Type B pancreatic cell (in vitro differentiated cells): ENCODE results near the gene PIGN. TPM values are rescaled to one million over a fixed set of nuclear protein-coding genes. Genes with fewer than 3 reads are reported as not detected.

Source experiments
- DNase-seq: peaks from one replicate; pipeline ENCODE4 v3.0.0; 2021; ENCODE audit warnings: mixed read lengths; ENCODE audit not compliant: unreplicated experiment; ENCODE audit errors: extremely low spot score
- H3K27ac Mint-ChIP-seq: 2 replicates; pipeline ENCODE4 v1.8.0; 2021; ENCODE audit warnings: mild to moderate bottlenecking, mixed read lengths
- H3K27me3 Mint-ChIP-seq: 2 replicates; pipeline ENCODE4 v1.8.0; 2021; ENCODE audit warnings: mixed read lengths
- H3K36me3 Mint-ChIP-seq: 2 replicates; pipeline ENCODE4 v1.8.0; 2021; ENCODE audit warnings: mixed read lengths
- H3K4me1 Mint-ChIP-seq: one replicate; pipeline ENCODE4 v1.8.0; 2021; ENCODE audit warnings: mixed read lengths; ENCODE audit not compliant: unreplicated experiment
- H3K4me3 Mint-ChIP-seq: 2 replicates; pipeline ENCODE4 v1.8.0; 2021; ENCODE audit warnings: mild to moderate bottlenecking, mixed read lengths
- H3K9me3 Mint-ChIP-seq: 2 replicates; pipeline ENCODE4 v1.8.0; 2021; ENCODE audit warnings: mixed read lengths
- total RNA-seq: library from RNA; stranded (reverse); gene quantifications from 2 replicates; pipeline ENCODE4 v1.2.1, GENCODE V29; 2021; ENCODE audit warnings: low replicate concordance
- TF ChIP-seq, protein P1 (sequence below): fragments of 200-600 bp; sonication (generic); conservative IDR thresholded peaks from 2 replicates; pipeline ENCODE4 v1.5.0; 2021; ENCODE audit warnings: antibody characterized with exemption, mild to moderate bottlenecking

PIGN gene
- total RNA-seq, 1 donor from 2014 or later: 33.8 TPM

DNA sequence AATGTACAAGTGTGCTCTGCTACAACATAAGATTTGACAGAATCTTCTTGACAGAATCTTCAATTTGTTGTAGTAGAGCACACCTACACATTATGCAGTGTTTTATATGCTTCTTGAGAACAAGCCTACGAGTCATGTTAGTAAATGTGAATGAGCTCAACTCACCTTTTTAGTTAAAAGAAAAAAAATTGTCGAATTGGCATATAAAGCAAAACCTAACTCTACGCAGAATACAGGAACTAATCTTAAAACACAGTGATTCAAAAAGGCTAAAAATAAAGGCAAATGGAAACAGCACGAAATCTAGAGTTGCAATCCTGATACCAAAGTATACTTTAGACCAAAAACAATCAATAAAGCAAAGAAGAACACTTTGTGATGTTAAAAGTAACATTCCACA lies 87.9 kb downstream of the PIGN start:
- DNase-seq: no peak
- Mint-ChIP-seq H3K4me3 (no peak overlapping the region), H3K4me1 (no peaks in the 10 kb centered on the region), H3K27ac (no peak overlapping the region), H3K9me3 (peaks cover 5% of the 10 kb centered on the region), H3K36me3 (peaks cover 39% of the 10 kb centered on the region), H3K27me3 (no peaks in the 10 kb centered on the region)
- TF ChIP-seq, protein P1, sequence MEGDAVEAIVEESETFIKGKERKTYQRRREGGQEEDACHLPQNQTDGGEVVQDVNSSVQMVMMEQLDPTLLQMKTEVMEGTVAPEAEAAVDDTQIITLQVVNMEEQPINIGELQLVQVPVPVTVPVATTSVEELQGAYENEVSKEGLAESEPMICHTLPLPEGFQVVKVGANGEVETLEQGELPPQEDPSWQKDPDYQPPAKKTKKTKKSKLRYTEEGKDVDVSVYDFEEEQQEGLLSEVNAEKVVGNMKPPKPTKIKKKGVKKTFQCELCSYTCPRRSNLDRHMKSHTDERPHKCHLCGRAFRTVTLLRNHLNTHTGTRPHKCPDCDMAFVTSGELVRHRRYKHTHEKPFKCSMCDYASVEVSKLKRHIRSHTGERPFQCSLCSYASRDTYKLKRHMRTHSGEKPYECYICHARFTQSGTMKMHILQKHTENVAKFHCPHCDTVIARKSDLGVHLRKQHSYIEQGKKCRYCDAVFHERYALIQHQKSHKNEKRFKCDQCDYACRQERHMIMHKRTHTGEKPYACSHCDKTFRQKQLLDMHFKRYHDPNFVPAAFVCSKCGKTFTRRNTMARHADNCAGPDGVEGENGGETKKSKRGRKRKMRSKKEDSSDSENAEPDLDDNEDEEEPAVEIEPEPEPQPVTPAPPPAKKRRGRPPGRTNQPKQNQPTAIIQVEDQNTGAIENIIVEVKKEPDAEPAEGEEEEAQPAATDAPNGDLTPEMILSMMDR: no peak

DNA sequence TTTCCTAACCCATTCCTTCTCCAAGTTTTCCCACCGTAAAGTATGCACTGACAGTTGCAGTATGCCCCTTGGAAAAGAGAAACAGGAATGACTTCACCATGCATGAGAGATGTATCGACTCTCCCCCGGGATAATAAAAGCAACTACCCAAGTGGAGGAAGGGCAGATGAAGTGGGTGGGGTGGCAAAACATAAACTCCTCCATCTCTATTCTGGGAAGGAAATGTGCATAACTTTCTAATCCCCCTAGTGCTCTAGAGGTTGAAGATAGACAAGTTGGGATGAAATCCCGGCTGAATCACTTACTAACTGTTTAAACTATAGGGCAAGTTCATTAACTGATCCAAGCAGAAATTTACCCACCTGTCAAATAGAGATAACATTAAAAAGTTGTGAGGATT lies 89.2 kb downstream of the PIGN start:
- H3K36me3 Mint-ChIP-seq: peaks cover 39% of the 10 kb centered on the region
- TF ChIP-seq, protein P1: no peak
- no peak overlapping the region for H3K27ac Mint-ChIP-seq
- no peaks in the 10 kb centered on the region for H3K4me1 Mint-ChIP-seq
- no peak overlapping the region for H3K4me3 Mint-ChIP-seq
- DNase-seq: no peak
- peaks cover 5% of the 10 kb centered on the region for H3K9me3 Mint-ChIP-seq
- no peaks in the 10 kb centered on the region for H3K27me3 Mint-ChIP-seq

DNA sequence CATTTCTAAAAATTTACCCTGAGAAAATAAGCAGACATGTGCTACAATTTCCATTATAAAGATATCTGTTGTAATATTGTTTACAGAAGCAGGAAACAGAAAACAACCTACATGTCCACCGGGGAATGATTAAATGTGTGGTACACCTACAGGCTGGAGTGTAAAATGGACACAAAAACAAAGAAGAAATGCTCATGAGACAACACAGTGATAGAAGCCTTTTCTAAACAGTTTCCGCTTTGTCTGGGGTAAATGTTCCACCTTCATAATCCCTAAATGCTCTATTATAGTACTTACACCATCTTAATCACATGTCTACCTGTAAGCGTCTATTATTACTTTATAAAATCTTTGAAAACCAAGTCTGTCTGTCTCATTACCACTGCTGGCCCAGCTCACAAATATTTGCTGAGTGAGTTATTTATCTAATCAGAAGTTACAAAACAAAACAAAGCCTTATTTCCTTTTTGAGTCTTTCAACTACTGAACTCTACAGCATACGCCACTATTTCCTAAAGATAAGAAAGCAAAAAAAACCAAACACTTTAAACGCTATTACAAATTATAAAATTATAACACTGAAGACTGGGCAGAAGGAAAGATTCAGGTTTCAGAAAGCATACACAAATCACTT lies 95.3 kb downstream of the PIGN start:
- DNase-seq: no peak
- no peaks in the 10 kb centered on the region for H3K9me3 Mint-ChIP-seq
- H3K36me3 Mint-ChIP-seq: peaks cover 15% of the 10 kb centered on the region

GRCh38 chr18:62089174-62089573 lies 97.7 kb downstream of the PIGN start:
- H3K36me3 Mint-ChIP-seq: peaks cover 17% of the 10 kb centered on the region
- no peak for DNase-seq

More for the DNA sequence above, 95.3 kb downstream of the PIGN start:
- Mint-ChIP-seq H3K4me3 (no peak overlapping the region), H3K27me3 (no peaks in the 10 kb centered on the region), H3K27ac (no peak overlapping the region), H3K4me1 (no peaks in the 10 kb centered on the region)
- TF ChIP-seq, protein P1: no peak

GRCh38 chr18:62088156-62088555 lies 98.7 kb downstream of the PIGN start:
- Mint-ChIP-seq H3K4me1 (no peaks in the 10 kb centered on the region), H3K27me3 (no peaks in the 10 kb centered on the region), H3K36me3 (peaks cover 17% of the 10 kb centered on the region), H3K9me3 (no peaks in the 10 kb centered on the region), H3K4me3 (no peak overlapping the region), H3K27ac (no peak overlapping the region)
- TF ChIP-seq, protein P1: no peak
- no peak for DNase-seq

More at GRCh38 chr18:62089174-62089573, 97.7 kb downstream of the PIGN start:
- TF ChIP-seq, protein P1: no peak
- H3K27ac Mint-ChIP-seq: no peak overlapping the region
- H3K4me3 Mint-ChIP-seq: no peak overlapping the region
- no peaks in the 10 kb centered on the region for H3K9me3 Mint-ChIP-seq
- H3K4me1 Mint-ChIP-seq: no peaks in the 10 kb centered on the region
- H3K27me3 Mint-ChIP-seq: no peaks in the 10 kb centered on the region
